Prostate gland (tissue), 2 donors: Measurements from ENCODE around the gene GBE1. TPM values are rescaled to one million over a fixed set of nuclear protein-coding genes. Genes with fewer than 3 reads are reported as not detected.

ENCODE experiments used
- DNase-seq: peaks from one replicate; pipeline ENCODE4 v3.0.0-alpha.2; 2019; ENCODE audit warnings: low spot score
- H3K27ac ChIP-seq, 2 donors: fragments of 200-600 bp; sonication (generic); 2 replicates each; pipeline ENCODE4 v1.5.1; 2017 to 2019
- H3K27me3 ChIP-seq: fragments of 200-600 bp; sonication (generic); replicated peaks from 2 replicates; pipeline ENCODE4 v1.5.1; 2019; ENCODE audit not compliant: insufficient read depth
- H3K36me3 ChIP-seq, 2 donors: fragments of 200-600 bp; sonication (generic); 1 replicate in 1 of 2; 2 replicates in 1 of 2; pipeline versions ENCODE4 v1.5.1 to v1.8.1; 2017 to 2019
- H3K4me1 ChIP-seq: fragments of 200-600 bp; sonication (generic); replicated peaks from 2 replicates; pipeline ENCODE4 v1.5.1; 2019
- H3K4me3 ChIP-seq, 2 donors: fragments of 200-600 bp; sonication (generic); 2 replicates each; pipeline ENCODE4 v1.5.1; 2017 to 2019
- H3K9me3 ChIP-seq: fragments of 200-600 bp; sonication (generic); 2 replicates; pipeline ENCODE4 v1.5.1; 2017
- CTCF ChIP-seq, 4 experiments: fragments of 200-600 bp in 2 of 4; fragments of 450-650 bp in 2 of 4; sonication (generic) in 2 of 4; IDR thresholded peaks; 1 replicate in 3 of 4; 2 replicates in 1 of 4; pipeline ENCODE4 v1.5.1; 2016 to 2019; ENCODE audit warnings: antibody characterized with exemption in 4 of 4, mild to moderate bottlenecking in 2 of 4, moderate library complexity in 2 of 4
- POLR2A ChIP-seq: fragments of 450-650 bp; IDR thresholded peaks from one replicate; pipeline ENCODE4 v1.6.1; 2016; ENCODE audit warnings: antibody characterized with exemption, mild to moderate bottlenecking
- POLR2AphosphoS5 ChIP-seq: sonication (generic); formaldehyde crosslinking; IDR thresholded peaks from one replicate; pipeline ENCODE4 v1.6.1; 2017; ENCODE audit warnings: antibody characterized with exemption
- WGBS: methylation state at CpG from one replicate; pipeline ENCODE4 v1.1.5; 2018; 5-methylcytosine and 5-hydroxymethylcytosine counted together
- intact Hi-C: fragments of 100-400 bp; cut with DNase I; formaldehyde crosslinking; loops from one replicate; pipeline ENCODE4 v1.14.2; 2022
- total RNA-seq, 2 donors: library from RNA; depleted of rRNA; stranded (reverse); fragments of >200 nt; gene quantifications; one replicate each; pipeline ENCODE4 v1.1.0, GENCODE V29; 2016

GBE1 gene
- total RNA-seq, 2 donors from 2014 or later = 15.8 to 18.3 TPM

GRCh38 chr3:81658322-81658997 is 103.0 kb downstream of the GBE1 start:
- DNase-seq = no peak
- intact Hi-C loops = no loop called here
- 69% methylated on average over 3 of the region's 3 CpGs for WGBS

GRCh38 chr3:81651139-81651538 is 110.3 kb downstream of the GBE1 start:
- 76% methylated on average over 4 of the region's 4 CpGs for WGBS
- Histone ChIP-seq H3K4me1 (no peaks in the 10 kb centered on the region), H3K9me3 (no peaks in the 10 kb centered on the region), H3K27me3 (no peaks in the 10 kb centered on the region), H3K36me3 (no peaks in the 10 kb centered on the region), H3K27ac (no peak overlapping the region), H3K4me3 (no peak overlapping the region)
- intact Hi-C loops = no loop called here
- no peak for TF ChIP-seq CTCF (IDR thresholded peaks at IDR 0.05)
- no peak for TF ChIP-seq POLR2A
- TF ChIP-seq POLR2AphosphoS5 = no peak
- no peak for DNase-seq

More at GRCh38 chr3:81658322-81658997, 103.0 kb downstream of the GBE1 start:
- TF ChIP-seq POLR2AphosphoS5 (no peak), CTCF (IDR thresholded peaks at IDR 0.05) (no peak), POLR2A (no peak)
- no peaks in the 10 kb centered on the region for H3K27me3 ChIP-seq
- no peaks in the 10 kb centered on the region for H3K36me3 ChIP-seq
- no peaks in the 10 kb centered on the region for H3K4me1 ChIP-seq
- no peak overlapping the region for H3K27ac ChIP-seq
- H3K9me3 ChIP-seq = no peaks in the 10 kb centered on the region
- no peak overlapping the region for H3K4me3 ChIP-seq

GRCh38 chr3:81650187-81650586 is 111.3 kb downstream of the GBE1 start:
- H3K4me3 ChIP-seq = no peak overlapping the region
- TF ChIP-seq CTCF (IDR thresholded peaks at IDR 0.05) (no peak), POLR2A (no peak), POLR2AphosphoS5 (no peak)
- H3K27me3 ChIP-seq = no peaks in the 10 kb centered on the region
- H3K27ac ChIP-seq = no peak overlapping the region
- no peaks in the 10 kb centered on the region for H3K9me3 ChIP-seq
- H3K4me1 ChIP-seq = no peaks in the 10 kb centered on the region
- WGBS = 50% methylated on average over 3 of the region's 3 CpGs
- intact Hi-C loops = no loop called here
- no peaks in the 10 kb centered on the region for H3K36me3 ChIP-seq
- DNase-seq = no peak

- WGBS = 100% methylated on average over 1 of the region's 1 CpG
- Histone ChIP-seq H3K4me3 (no peak overlapping the region), H3K27me3 (no peaks in the 10 kb centered on the region), H3K27ac (no peak overlapping the region), H3K36me3 (no peaks in the 10 kb centered on the region), H3K9me3 (no peaks in the 10 kb centered on the region), H3K4me1 (no peaks in the 10 kb centered on the region)
- DNase-seq = no peak
- TF ChIP-seq POLR2AphosphoS5 (no peak), CTCF (IDR thresholded peaks at IDR 0.05) (no peak), POLR2A (no peak)
- intact Hi-C loops = no loop called here
These were observed 116.2 kb downstream of the GBE1 start for GRCh38 chr3:81645248-81645647.

- Histone ChIP-seq H3K27me3 (no peaks in the 10 kb centered on the region), H3K4me3 (no peak overlapping the region), H3K9me3 (no peaks in the 10 kb centered on the region), H3K4me1 (no peaks in the 10 kb centered on the region), H3K27ac (no peak overlapping the region), H3K36me3 (no peaks in the 10 kb centered on the region)
- TF ChIP-seq POLR2A (no peak), CTCF (IDR thresholded peaks at IDR 0.05) (peak in 1 of 4 experiments; percentile 13)
- intact Hi-C loops = no loop called here
- no peak for DNase-seq
- WGBS = 81% methylated on average over 2 of the region's 2 CpGs
These were observed 117.7 kb downstream of the GBE1 start for GRCh38 chr3:81643721-81644120.
